Smooth muscle cell (in vitro differentiated cells): ENCODE data around the gene SLC2A4RG. TPM values are rescaled to one million over a fixed set of nuclear protein-coding genes. Genes with fewer than 3 reads are reported as not detected.
"Not testable (repeated sequence)": the region's sequence is repeated elsewhere in the genome, so short reads cannot be mapped to it uniquely, and the experiment has no call there.

Experiments used
- DNase-seq: peaks from one replicate; lab custom pipeline; 2025; ENCODE audit not compliant: unreplicated experiment; lab: John Stamatoyannopoulos, UW
- H2AFZ ChIP-seq: fragments of 200-600 bp; sonication (generic); 2 replicates; pipeline ENCODE4 v1.6.0; 2016; ENCODE audit warnings: antibody characterized with exemption, low read depth, mild to moderate bottlenecking
- H3F3A ChIP-seq: fragments of 200-600 bp; sonication (generic); 2 replicates; pipeline ENCODE4 v1.6.0; 2017; ENCODE audit warnings: antibody characterized with exemption, low read depth
- H3K27ac ChIP-seq: fragments of 200-600 bp; sonication (generic); 2 replicates; pipeline ENCODE4 v1.5.1; 2016; ENCODE audit warnings: low read depth, mild to moderate bottlenecking
- H3K27me3 ChIP-seq: fragments of 200-600 bp; sonication (generic); 2 replicates; pipeline ENCODE4 v1.6.1; 2016; ENCODE audit warnings: low read depth, mild to moderate bottlenecking
- H3K36me3 ChIP-seq: fragments of 200-600 bp; sonication (generic); 2 replicates; pipeline ENCODE4 v1.5.1; 2016; ENCODE audit warnings: low read depth
- H3K4me1 ChIP-seq: fragments of 200-600 bp; sonication (generic); 2 replicates; pipeline ENCODE4 v1.5.1; 2016; ENCODE audit warnings: low read depth
- H3K4me2 ChIP-seq: fragments of 200-600 bp; sonication (generic); 2 replicates; pipeline ENCODE4 v1.6.0; 2016; ENCODE audit warnings: mild to moderate bottlenecking
- H3K4me3 ChIP-seq: fragments of 200-600 bp; sonication (generic); 2 replicates; pipeline ENCODE4 v1.5.1; 2016; ENCODE audit warnings: mild to moderate bottlenecking
- H3K79me2 ChIP-seq: fragments of 200-600 bp; sonication (generic); 2 replicates; pipeline ENCODE4 v1.6.0; 2016; ENCODE audit warnings: low read depth, mild to moderate bottlenecking
- H3K9ac ChIP-seq: fragments of 200-600 bp; sonication (generic); 2 replicates; pipeline ENCODE4 v1.6.0; 2016; ENCODE audit warnings: low read depth
- H3K9me3 ChIP-seq: fragments of 200-600 bp; sonication (generic); replicated peaks from 2 replicates; pipeline ENCODE4 v1.5.1; 2016; ENCODE audit warnings: low read depth
- H4K20me1 ChIP-seq: fragments of 200-600 bp; sonication (generic); 2 replicates; pipeline ENCODE4 v1.6.0; 2016; ENCODE audit warnings: low read depth
- WGBS: methylation state at CpG from one replicate; pipeline ENCODE4 v1.1.7; 2016; ENCODE audit warnings: low lambda C conversion rate; 5-methylcytosine and 5-hydroxymethylcytosine counted together
- polyA plus RNA-seq: library from polyadenylated mRNA; unstranded; fragments of >200 nt; fragmentation: Nextera tagmentation; extraction: Ambion mirVana; gene quantifications from 2 replicates; pipeline ENCODE4 v1.2.1, GENCODE V29; 2016
- total RNA-seq: library from RNA; depleted of rRNA; stranded (reverse); fragments of >200 nt; gene quantifications from 2 replicates; pipeline ENCODE4 v1.2.3, GENCODE V29; 2014
- TF ChIP-seq, protein P1 (sequence below): fragments of 200-600 bp; sonication (generic); IDR thresholded peaks from 2 replicates; pipeline ENCODE4 v1.5.1; 2017; ENCODE audit warnings: borderline replicate concordance, mild to moderate bottlenecking, antibody characterized with exemption; ENCODE audit not compliant: insufficient read depth, poor library complexity, severe bottlenecking

The SLC2A4RG gene
- total and polyA plus RNA-seq, 2 experiments from 2014 or later = 43.7 to 45.6 TPM

- no peaks in the 10 kb centered on the region for H3K27me3 ChIP-seq
- H3K9me3 ChIP-seq = peaks cover 9% of the 10 kb centered on the region
- peaks cover 91% of the 10 kb centered on the region for H3K79me2 ChIP-seq
- peaks cover 11% of the 10 kb centered on the region for H4K20me1 ChIP-seq
- 100% methylated on average over 1 of the region's 1 CpG for WGBS
- no peak overlapping the region for H3K4me3 ChIP-seq
- H3F3A ChIP-seq = no peaks in the 10 kb centered on the region
- no peak overlapping the region for H3K4me2 ChIP-seq
- H3K36me3 ChIP-seq = peaks cover 26% of the 10 kb centered on the region
- DNase-seq = no peak
- no peak overlapping the region for H3K27ac ChIP-seq
- H3K9ac ChIP-seq = no peak overlapping the region
- H2AFZ ChIP-seq = no peak overlapping the region
- TF ChIP-seq, protein P1, sequence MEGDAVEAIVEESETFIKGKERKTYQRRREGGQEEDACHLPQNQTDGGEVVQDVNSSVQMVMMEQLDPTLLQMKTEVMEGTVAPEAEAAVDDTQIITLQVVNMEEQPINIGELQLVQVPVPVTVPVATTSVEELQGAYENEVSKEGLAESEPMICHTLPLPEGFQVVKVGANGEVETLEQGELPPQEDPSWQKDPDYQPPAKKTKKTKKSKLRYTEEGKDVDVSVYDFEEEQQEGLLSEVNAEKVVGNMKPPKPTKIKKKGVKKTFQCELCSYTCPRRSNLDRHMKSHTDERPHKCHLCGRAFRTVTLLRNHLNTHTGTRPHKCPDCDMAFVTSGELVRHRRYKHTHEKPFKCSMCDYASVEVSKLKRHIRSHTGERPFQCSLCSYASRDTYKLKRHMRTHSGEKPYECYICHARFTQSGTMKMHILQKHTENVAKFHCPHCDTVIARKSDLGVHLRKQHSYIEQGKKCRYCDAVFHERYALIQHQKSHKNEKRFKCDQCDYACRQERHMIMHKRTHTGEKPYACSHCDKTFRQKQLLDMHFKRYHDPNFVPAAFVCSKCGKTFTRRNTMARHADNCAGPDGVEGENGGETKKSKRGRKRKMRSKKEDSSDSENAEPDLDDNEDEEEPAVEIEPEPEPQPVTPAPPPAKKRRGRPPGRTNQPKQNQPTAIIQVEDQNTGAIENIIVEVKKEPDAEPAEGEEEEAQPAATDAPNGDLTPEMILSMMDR = no peak
- peaks cover 8% of the 10 kb centered on the region for H3K4me1 ChIP-seq
These were observed 27.4 kb upstream of the SLC2A4RG start for GRCh38 chr20:63712191-63712590.

DNA sequence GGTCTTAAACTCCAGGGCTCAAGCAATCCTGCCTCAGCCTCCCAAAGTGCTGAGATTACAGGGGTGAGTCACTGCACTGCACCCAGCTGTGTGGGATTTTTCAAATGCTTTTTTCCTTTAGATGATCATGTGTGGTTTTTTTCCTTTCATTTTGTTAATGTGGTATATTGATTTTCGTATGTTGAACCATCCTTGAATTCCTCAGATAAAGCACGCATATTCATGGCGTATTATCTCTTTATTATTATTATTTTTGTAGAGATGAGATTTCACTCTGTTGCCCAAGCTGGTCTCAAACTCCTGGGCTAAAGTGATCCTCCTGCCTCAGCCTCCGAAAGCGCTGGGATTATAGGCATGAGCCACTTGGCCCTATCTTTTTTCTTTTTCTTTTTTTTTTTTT is 24.7 kb upstream of the SLC2A4RG start:
- Histone ChIP-seq H3K36me3 (peaks cover 37% of the 10 kb centered on the region), H3K4me2 (no peak overlapping the region), H3K9ac (no peak overlapping the region), H3K79me2 (peaks cover 92% of the 10 kb centered on the region), H3K27ac (no peak overlapping the region), H2AFZ (no peak overlapping the region), H3K4me1 (no peaks in the 10 kb centered on the region), H3K4me3 (no peak overlapping the region), H3K9me3 (peaks cover 9% of the 10 kb centered on the region), H3K27me3 (no peaks in the 10 kb centered on the region), H4K20me1 (no peaks in the 10 kb centered on the region), H3F3A (no peaks in the 10 kb centered on the region)
- DNase-seq = no peak
- WGBS = 98% methylated on average over 5 of the region's 5 CpGs
- TF ChIP-seq, protein P1 = no peak

DNA sequence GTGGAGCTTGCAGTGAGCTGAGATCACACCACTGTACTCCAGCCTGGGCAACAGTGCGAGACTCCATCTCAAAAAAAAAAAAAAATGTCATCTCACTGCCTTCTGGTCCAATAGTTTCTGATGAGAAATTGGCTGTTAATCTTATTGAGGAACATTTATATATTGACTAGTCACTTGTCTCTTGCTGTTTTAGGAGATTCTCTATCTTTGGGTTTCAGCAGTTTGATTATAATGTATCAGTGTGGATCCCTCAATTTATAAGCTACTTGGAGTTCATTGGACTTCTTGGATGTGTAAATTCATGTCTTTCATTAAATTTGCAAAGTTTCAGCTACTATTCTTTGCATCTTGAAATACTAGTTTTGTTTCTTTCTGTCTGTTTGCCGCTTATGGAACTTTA is 20.6 kb upstream of the SLC2A4RG start:
- no peak overlapping the region for H2AFZ ChIP-seq
- DNase-seq = no peak
- H3K36me3 ChIP-seq = peaks cover 21% of the 10 kb centered on the region
- peaks cover 9% of the 10 kb centered on the region for H4K20me1 ChIP-seq
- no peak overlapping the region for H3K27ac ChIP-seq
- no peak overlapping the region for H3K4me2 ChIP-seq
- H3F3A ChIP-seq = no peaks in the 10 kb centered on the region
- H3K4me1 ChIP-seq = no peaks in the 10 kb centered on the region
- TF ChIP-seq, protein P1 = no peak
- 100% methylated on average over 2 of the region's 2 CpGs for WGBS
- peaks cover 78% of the 10 kb centered on the region for H3K79me2 ChIP-seq
- H3K9me3 ChIP-seq = no peaks in the 10 kb centered on the region
- no peak overlapping the region for H3K4me3 ChIP-seq
- no peaks in the 10 kb centered on the region for H3K27me3 ChIP-seq
- no peak overlapping the region for H3K9ac ChIP-seq

DNA sequence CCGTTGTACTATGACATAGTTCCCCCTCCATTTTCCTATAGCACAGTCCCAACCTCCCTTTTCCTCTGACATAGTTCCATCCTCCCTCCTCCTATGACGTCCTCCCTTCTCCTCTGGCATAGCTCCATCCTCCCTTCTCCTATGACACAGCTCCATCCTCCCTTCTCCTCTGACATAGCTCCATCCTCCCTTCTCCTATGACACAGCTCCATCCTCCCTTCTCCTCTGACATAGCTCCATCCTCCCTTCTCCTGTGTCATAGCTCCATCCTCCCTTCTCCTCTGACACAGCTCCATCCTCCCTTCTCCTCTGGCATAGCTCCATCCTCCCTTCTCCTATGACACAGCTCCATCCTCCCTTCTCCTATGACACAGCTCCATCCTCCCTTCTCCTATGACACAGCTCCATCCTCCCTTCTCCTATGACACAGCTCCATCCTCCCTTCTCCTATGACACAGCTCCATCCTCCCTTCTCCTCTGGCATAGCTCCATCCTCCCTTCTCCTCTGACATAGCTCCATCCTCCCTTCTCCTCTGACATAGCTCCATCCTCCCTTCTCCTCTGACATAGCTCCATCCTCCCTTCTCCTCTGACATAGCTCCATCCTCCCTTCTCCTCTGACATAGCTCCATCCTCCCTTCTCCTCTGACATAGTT is 16.5 kb upstream of the SLC2A4RG start:
- peaks cover 64% of the 10 kb centered on the region for H3K79me2 ChIP-seq
- WGBS = 94% methylated on average over 2 of the region's 2 CpGs

GRCh38 chr20:63730189-63730733 is 9.3 kb upstream of the SLC2A4RG start:
- H3K9me3 ChIP-seq, H3K9ac ChIP-seq, H3F3A ChIP-seq, H3K27me3 ChIP-seq, H3K4me2 ChIP-seq, H3K4me1 ChIP-seq, H3K27ac ChIP-seq, DNase-seq, H3K36me3 ChIP-seq, H2AFZ ChIP-seq, H3K4me3 ChIP-seq: not testable (repeated sequence)
- Histone ChIP-seq H4K20me1 (peaks cover 61% of the 10 kb centered on the region), H3K79me2 (peaks cover 38% of the 10 kb centered on the region)
- 98% methylated on average over 18 of the region's 18 CpGs for WGBS

More for the DNA sequence above, 16.5 kb upstream of the SLC2A4RG start:
- H3F3A ChIP-seq, H3K4me2 ChIP-seq, H2AFZ ChIP-seq, H3K27me3 ChIP-seq, H3K36me3 ChIP-seq, H3K4me1 ChIP-seq, H3K4me3 ChIP-seq, DNase-seq, H3K9ac ChIP-seq, H3K27ac ChIP-seq, H3K9me3 ChIP-seq: not testable (repeated sequence)
- H4K20me1 ChIP-seq = peaks cover 13% of the 10 kb centered on the region
